DMS153 (cell line): ENCODE measurements around the gene ONECUT1.
"Not testable (repeated sequence)": the region's sequence is repeated elsewhere in the genome, so short reads cannot be mapped to it uniquely, and the experiment has no call there.

Experiments used
- DNase-seq: peaks from one replicate; lab custom pipeline; 2025; lab: John Stamatoyannopoulos, UW

ONECUT1 gene

DNA sequence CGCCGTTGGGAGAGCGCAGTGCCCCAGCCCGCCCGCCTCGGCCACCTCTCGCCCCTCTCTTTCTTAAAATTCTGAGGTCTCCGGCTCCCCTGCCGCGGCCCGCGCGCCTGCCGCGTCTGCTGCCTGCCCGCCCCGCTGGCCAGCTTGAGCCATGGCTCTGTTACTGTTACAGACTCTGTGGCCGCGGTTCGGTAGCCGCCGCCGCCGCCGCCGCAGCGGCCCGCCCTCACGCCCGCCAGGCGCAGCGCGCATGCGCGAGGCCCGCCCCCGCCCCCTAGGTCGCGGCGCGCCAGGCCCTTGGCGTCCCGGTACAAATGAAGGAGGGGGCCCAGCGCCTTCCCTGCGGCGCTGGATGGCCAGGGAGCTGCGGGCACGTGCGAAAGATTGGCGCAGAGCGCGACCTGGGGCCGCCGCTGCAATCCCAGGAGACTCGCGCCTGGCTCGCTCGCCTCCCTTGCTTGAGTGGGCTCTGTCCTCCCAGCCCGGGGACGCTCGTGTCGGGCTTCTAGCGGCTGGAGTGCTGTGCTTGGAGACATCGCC lies at the start of gene ONECUT1:
Gene ONECUT1, minus strand, starts transcription at position 168 of the 540 bp plus-strand sequence. CDS start 452 bp downstream, outside the sequence.
- peak; percentile 31 for DNase-seq

DNA sequence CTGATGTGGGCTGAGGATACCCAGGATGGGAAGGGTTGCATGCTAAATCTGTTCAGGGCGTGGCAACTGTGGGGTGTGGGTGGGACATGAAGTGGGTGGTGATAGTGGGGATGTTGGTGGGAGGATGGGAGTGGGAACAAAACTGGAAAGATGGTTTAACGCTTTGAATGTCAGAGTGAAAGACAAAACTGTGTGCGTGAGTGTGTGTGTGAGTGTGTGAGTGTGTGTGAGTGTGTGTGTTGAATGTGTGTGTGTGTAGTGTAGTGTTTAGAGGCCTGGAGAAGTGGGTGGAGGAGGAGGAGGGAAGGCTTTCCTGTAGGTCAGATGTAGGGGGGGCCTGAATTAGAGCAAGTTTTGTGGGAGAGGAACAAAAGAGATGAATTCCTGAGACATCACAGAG lies 44.2 kb upstream of the ONECUT1 start:
- DNase-seq, result no peak

DNA sequence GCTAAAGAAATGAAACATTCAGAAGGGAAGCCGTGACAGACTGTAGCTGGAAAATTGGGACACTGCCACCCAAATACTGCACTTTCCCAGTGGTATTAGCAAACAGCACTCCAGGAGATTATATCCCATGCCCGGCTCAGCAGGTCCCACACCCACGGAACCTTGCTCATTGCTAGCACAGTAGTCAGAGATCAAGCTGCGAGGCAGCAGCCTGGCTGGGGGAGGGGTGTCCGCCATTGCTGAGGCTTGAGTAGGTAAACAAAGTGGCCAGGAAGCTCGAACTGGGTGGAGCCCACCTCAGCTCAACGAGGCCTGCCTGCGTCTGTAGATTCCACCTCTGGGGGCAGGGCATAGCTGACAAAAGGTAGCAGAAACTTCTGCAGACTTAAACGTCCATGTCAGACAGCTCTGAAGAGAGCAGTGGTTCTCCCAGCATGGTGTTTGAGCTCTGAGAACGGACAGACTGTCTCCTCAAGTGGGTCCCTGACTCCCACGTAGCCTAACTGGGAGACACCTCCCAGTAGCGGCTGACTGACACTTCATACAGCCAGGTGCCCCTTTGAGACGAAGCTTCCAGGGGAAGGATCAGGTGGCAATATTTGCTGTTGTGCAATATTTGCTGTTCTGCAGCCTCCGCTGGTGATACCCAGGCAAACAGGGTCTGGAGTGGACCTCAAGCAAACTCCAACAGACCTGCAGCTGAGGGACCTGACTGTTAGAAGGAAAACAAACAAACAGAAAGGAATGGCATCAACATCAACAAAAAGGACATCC lies 34.2 kb upstream of the ONECUT1 start:
- not testable (repeated sequence) for DNase-seq

DNA sequence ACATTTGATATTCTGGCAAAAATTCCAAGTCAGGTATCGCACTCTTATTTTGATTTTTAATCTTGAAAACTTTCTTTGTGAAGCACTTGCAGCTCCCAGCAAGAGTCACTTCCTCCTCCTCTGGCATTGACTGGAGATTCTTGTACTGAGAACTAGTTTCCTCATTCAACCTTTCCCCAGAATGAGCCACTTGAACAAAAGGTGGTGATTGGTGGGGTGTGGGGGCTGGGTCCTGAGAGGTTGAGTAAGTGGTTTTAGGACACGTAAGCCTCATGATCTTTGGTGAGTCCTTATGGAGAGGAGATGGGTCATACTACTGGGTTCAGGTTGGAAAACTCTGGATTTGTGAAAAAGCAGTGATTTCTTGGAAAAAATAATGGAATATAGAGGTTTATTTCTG lies 32.3 kb upstream of the ONECUT1 start:
- DNase-seq, result no peak

DNA sequence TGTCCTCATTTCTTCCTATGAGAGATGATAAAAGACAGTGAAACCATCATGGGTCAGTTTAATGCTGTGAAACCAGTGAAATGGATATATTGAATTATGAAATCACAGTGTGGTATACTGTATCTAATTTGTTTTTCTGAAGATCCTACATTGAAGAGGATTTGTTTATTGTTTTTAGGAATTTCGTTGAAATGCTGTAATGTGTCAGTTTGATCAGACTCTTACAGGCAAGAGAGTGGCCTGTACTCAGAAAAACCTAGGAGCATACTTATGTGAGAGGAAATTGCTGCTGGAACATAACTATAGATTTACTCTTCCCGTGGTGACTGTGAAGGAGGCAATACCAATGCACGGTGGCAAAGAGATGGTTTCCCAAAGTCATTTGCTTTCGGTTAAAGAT lies 29.1 kb upstream of the ONECUT1 start:
- no peak for DNase-seq

DNA sequence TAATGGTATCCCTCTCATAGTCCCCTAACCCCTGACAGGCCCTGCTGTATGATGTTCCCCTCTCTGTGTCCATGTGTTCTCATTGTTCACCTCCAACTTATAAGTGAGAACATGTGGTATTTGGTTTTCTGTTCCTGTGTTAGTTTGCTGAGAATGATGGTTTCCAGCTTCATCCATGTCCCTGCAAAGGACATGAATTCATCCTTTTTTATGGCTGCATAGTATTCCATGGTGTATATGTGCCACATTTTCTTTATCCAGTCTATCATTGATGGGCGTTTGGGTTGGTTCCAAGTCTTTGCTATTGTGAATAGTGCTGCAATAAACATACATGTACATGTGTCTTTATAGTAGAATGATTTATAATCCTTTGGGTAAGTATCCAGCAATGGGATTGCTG lies 25.8 kb upstream of the ONECUT1 start:
- not testable (repeated sequence) for DNase-seq

DNA sequence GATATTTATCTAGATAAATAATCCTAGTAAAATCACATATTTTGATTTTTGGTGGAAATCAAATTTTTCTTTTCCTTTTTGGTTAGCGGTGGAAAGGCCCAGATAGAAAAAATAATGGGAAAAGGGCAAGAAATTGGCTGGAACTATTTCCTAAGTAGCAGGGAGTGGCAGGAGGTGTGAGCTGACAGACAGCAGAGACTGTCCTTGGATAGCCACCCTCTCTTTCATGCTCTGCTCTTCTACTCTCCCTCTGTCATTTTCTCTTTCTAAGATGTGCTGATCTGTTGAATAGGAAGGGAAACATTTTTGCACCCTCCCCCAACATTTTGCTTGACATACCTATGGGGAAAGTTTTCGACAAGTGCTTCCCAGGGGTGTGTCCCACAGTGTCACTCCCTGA lies 18.9 kb upstream of the ONECUT1 start:
- no peak for DNase-seq

DNA sequence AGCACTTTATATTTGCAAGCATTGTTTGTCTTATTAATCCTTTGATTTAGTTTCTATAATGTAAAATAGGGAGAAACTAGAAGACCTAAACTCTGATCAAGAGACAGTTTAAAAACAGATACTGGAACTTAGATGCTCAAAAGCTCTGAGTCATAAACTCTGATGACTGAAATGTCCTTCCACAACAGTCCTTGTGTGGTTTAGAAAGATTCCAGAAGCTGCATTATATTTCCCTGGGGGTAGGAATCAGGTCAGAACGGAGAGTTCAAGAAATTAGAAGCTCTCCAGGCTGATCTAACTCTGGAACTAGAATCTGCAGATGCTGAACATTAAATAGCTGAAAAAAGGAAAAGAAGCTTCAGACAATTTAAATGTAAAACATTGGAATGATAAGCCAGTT lies 18.3 kb upstream of the ONECUT1 start:
- DNase-seq, result no peak

DNA sequence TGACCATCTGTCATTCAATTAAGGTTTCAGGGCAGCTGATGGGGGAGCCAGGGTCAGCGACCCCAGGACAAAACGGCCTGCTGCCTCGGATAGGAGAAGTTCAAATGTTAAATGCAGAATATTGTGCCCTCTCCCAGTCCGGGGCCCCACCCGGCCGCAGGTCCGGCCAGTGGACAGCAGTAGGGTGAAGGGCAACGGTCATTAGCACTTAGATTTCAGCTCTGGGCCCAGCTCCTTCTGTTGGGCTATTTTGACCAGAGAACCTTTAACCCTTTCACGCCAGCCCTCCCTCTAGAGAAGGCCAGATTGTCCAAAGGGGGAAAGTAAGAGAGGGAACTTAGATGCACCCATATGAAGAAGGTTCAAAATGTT lies 16.1 kb upstream of the ONECUT1 start:
- DNase-seq, result no peak

DNA sequence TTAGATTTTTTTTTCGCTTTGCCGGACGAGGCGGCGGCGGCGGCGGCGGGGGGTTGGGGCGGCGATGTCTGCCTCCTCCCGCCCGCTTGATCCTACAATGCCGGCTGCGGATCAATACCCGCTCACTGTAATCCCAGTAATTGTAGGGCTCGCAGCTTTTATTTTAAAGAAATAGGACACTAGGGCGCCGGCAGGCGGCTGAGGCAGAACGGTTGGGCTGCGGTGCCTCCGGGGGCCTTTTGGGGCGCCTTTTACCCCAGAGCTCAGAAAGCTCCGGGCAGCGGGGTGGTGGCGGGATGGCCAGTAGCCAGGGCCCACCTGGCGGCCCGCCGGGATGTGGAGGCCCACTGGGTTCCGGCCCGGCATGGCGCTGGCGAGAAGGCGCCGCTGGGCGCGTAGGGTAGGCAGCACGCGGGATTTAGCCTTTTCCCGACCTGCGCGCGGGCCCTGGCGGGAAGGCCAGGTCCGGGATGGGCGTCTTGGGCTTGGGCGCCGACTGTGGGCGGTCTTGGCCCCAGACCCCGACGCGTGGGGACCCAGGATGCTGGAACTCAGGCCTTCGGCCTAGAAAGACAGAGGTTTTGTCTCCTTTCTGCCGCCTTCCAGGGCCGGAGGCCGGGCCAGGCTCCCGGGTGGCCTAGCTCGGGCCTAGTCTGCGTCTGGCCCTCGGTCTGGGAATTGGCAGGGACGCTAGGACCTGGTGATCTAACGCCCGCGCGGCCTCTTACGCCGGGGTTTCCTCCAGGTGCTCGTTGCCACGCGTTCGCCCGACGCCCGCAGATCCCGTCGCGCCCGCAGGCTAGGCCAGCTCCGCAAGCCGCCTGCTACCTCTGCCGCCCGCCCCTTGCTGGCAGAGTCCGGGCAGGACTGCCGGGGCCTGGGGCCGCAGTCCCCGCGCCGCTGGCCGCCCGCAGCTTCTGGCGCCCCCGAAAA lies 15.5 kb upstream of the ONECUT1 start:
- no peak for DNase-seq

DNA sequence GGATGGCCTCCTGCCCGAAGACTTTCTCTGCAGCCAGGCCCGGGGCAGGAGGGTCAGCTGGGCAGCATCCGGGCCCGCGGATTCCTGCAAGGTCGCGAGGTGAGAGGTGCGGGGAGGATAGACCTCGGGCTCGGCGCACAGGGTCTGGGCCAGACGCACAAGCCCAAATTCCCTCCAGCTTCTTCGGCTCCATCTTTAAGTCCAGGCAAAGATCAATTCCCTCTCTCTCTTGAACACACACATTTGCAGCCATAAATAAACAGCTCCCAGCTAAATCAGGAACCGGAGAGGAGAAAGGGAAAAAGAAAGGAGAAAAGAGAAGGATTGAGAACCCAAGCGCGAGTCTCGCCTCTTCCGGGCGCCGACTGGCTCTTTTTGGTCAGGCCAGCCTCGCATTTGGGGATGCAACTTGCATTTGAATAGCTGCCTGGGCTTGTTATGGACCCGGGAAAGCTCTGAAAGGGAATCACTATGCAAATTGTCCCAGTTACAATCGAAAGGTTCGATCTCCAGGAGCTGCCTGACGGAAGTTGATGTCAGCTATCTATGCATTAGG lies 14.5 kb upstream of the ONECUT1 start:
- no peak for DNase-seq

DNA sequence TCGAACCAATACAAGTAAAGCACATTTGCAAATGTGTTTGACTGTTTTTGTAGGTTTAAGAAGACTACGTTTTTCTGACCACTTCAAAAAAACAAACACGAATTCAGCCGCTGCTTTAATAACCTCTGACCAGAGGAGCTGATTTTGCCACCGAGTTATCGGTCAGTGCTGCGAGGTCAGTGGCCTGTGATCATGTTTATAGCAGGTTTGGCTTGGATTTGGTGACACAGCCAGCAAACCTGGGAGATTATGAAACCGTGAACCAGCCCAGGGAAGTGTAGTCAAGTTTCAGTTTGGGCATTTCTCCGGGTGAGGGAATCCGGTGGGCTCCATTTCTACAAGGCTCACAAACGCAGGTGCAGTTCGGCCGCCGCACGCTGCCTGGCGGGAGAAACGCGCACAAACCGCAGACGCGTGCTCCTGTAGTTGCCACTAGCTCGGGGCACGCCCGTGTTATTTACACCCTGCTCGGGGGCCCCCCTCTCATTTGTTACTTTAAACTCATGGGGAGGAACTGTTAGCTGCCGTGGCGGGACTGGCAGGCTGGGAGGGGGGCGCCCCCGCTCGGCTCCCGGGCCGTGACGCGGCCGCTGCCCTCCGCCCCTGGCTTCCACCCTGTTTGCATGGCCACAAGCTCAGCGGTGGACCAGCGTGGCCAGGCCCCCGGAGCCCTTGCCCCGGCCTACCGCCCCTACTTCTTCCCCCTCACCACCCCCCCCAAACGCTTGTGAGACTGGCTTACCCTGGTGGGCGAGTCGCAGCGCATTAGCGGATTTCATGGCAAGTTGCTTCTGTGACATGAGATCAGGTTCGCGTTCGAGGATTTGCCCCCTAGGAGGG lies 13.6 kb upstream of the ONECUT1 start:
- no peak for DNase-seq

DNA sequence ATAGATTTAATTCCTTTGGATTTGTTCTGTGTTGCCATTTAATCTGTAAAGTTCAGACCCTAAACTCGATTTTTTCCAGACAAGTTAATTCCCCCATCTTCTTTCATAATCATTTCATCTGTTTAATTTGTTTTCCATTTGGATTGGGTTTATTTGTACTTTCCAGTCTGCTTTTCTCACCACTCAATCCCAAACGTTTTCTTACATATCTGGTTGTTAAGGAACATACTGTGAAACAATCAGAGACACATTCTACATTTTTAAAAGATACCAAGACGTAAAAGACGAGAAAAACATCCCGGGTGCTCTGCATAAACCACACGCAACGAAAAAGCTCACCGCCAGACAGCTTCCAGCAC lies 13.0 kb upstream of the ONECUT1 start:
- no peak for DNase-seq

DNA sequence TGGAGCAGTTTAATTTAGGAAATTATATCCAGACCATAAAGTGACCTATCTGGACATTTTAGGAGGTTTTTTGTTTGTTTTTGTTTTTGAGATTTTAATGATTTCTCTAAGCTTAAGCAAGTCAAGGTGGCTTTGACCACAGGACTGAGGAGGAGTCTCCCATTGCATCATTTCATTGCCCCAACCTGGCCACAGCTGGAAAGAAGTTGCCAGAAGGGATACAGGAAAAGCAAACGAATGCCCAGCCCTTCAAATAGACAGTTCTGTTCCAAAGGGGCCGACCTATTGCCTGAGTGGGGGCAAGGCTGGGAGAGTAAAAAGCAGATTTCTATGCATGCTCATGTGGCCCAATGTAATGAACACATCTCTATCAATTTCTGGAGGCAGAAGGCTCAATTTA lies 12.0 kb upstream of the ONECUT1 start:
- no peak for DNase-seq

DNA sequence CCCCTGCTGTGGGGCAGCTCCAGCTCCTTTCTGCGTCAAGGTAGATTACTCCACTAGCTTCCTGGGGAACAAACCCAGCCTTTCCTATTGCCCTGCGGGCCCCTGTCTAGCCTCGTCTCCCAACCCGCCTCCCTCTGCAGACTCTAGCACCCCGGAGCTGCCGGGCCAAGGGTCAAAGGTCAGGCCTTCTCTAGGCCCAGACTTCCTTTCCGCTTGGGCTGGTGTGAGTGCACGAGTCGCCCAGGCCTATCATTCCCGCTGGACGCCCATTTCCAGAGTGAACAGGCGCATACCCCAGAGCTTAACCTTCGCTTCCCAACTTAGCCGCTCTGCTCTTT lies 11.6 kb upstream of the ONECUT1 start:
- DNase-seq, result no peak

DNA sequence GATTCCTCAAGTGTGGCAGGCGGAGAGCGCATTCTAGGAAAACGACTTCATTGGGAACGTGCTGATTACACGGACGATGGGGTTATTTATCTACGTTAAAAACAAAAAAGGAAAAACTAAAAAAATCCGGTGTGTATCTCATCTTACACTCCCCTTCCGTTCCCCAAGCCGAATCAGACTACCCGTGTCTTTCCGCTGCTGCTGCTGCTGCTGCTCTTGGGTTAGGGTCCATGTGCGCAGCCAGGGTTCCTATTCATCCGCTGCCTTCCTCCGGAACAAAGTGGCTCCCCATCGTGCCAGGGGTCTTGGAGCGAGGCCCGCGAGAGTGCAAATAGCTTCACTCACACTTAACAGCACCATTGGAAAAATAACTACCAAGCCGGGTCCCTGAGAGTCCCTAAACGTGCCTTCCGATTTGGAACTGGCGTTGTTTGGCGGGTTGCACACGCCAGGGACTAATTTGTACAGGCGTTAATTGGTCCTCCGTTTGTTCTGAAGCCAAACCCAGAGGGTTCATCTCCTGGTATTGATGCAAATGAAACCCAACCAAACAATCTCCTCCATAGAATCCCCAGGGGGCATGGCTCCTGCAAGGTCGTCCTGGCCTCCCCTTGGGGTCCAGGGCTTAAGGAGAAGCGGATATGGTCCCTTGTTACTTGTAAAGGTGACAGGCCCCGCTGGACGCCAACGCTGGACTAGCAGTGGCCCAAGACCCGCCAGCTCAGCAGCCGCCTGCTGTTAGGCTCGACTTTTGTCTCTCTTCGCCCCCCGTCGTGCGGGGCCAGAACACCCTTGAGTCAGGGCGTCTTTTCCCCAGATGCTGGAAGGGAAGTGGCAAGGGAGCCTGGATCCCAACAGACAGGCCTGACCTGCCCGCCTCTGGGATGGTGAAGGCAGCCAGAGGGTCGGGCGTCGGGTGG lies 11.0 kb upstream of the ONECUT1 start:
- no peak for DNase-seq

DNA sequence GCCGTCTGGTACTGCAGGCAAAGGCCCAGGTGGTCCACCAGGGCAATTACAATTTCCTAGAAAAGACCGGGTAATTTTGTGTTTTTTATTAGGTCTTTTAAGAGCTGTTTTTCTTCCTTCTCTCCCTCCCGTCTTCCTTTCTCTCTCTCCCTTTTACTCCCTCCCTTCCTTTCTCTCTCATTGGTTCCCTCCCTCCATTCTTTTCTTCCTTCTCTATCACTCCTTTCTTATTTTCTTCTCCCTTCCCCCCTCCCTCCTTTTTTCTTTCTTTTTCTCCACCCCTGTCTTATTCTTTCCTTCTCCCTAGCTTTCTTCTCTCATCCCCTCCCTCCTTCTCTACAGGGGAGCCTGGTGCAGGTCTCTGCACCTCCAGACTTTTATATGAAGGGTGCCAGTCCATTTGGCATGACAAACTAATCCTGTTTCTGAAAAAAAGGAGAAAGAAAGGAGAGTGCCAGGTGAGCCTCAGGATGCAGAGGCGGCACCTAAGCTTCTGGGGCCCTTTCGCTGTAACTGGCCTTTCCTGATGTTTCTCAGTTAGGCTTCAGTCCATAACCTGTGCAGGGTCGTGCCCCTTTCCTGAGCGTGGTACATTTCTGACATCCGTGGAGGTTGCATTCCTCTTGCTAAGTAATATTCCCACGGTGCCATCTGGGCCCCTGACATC lies 9.1 kb upstream of the ONECUT1 start:
- DNase-seq, result no peak

DNA sequence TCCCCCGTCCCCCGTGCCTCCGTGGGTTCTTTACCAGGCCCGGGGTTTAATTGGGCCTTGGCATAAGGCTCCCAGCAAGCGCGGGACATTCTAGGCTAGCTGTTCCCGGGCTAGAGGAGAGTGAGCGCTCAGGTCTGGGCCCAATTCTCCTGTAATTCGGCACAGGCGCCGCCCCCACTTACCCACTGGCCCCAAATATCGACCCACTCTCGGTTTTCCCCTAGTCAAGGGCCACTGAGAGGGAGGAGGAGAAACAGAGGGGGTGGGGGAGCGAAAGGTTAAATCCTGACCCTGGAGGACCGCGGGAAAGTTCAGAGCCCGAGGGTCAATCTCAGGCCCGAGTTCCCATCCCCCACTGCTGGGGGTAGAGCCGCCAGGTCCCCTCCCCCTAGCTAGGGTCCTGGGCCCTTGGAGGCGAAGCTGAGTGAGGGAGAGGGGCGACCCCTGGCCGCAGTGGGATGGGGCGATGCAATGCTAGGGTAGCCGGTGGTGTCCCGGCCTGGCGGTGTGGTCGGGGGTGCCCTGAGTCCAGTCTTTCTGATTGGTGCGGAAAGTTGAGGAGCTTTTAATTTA lies 8.5 kb upstream of the ONECUT1 start:
- no peak for DNase-seq

DNA sequence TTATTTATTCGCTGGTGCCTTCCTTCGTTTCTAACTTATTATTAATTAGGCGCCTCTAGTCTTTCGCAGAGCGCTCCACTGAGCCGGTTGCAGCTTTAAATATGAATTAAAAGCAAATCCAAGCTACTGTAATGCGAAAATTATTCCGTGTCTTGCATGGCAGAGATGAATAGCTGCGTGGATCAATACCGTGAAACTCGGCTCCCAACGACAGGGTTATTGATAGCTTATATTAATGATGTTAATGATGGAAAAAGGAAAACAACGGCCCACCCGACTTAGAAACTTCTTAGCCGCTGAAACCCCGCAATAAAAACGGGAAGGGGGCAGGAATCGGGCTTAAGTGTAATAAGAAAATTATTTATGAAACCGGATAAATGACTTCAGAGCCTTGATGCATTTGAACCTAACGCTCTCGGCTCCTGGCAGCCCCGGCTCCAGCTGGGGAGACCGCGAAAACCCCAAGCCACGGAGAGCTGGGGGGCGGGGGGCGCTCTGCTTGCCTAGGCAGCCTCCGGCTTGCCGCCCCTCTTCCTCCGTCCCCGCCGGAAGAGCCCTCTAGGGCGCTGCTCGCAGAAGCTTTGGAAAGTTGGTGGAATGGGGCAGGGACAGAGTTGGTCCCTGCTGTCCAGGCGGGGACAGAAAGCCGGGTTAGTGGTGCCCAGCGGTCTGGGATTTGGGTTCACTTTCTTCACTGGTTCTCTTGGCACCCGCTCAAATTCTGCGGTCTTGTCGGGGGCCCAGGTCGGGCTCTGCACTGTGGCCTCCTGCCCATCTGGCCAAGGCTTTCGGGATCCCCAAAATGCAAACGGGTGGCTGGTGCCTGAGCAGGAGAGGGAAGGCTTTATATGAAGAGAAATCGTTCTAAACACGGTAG lies 7.7 kb upstream of the ONECUT1 start:
- DNase-seq, result no peak
